ENCODE results near the gene VCP.
A peak's percentile ranks its signal among the peaks of the same experiment; 100 is the strongest.

DNA sequence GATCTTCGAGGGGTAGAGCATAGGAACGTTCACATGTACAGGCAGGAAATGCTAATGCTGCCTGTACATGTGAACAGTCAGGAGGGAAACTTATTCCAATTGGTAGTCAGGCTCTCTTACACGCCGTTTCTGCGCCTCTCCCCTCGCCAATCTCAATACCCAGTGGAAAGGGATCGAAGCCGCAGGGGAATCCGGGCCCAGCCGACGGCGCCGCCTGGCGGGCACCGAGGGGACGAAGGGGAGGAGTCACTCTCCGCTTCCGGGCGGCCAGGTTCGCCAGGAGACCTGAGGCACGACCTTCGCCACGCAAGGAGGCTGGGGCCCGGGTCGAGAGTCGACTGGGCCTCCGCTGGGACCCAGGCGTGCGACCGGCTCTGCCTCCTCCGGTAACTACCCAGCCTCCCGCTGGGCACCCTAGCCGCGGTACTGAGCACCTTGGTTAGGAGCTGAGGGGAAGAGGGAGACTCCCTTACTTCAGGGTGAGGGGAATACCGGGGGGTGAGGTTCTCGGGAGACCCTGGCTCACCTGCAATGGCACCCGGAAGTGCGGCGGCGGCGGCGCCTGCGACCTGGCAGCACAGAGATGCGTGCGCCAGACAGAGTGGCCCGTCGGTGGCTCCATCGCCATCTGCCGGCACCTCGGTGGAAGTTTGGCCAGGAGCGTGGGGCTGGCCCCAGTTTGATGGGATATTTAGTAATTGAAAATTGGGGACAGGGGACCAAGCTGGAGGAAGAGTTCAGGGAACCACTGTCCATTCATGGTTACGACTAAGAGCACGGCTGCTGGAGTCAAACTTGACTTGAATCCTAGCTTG lies 23.8 kb upstream of the VCP start, which contains the start of gene PIGO:
- TF ChIP-seq POLR2AphosphoS5 (IDR thresholded peaks at IDR 0.05; ENCODE audit: low read depth, low read length) = peak; percentile 94
- TF ChIP-seq POLR2A (IDR thresholded peaks at IDR 0.05; ENCODE audit: low read depth, low read length) = peak; percentile 91
- no peak for TF ChIP-seq TAF1 (IDR thresholded peaks at IDR 0.05; ENCODE audit: borderline replicate concordance, low read depth, low read length)
